ENCODE measurements around the gene TNFRSF6B.

GRCh38 chr20:63656451-63656850 is 40.0 kb upstream of the TNFRSF6B start:
- TF ChIP-seq CTCF (IDR thresholded peaks at IDR 0.05) = no peak
- TF ChIP-seq ZFX (IDR thresholded peaks at IDR 0.05; ENCODE audit: borderline replicate concordance) = no peak

Measured in 22Rv1 (cell line).